Measurements from ENCODE around the gene GALNT2. TPM values are rescaled to one million over a fixed set of nuclear protein-coding genes. Genes with fewer than 3 reads are reported as not detected.

Gene GALNT2
- total and polyA plus RNA-seq, 2 of the 13 experiments (the other 11 are each of a cell fraction or from before 2014, with no cell fraction given): 39.3 to 39.6 TPM

- TF ChIP-seq THAP7 (CRISPR knock-in tag; IDR thresholded peaks at IDR 0.05): no peak
- TF ChIP-seq CCAR2 (optimal IDR thresholded peaks at IDR 0.05; ENCODE audit: low read depth, low read length): no peak
- TF ChIP-seq MXD4 (CRISPR knock-in tag; IDR thresholded peaks at IDR 0.05): 0 out of 2 replicates have a peak, but pooled peaks have one; percentile 33
- peak; percentile 38; the same call in 1 of the 2 replicates for TF ChIP-seq ZNF558 (CRISPR knock-in tag; IDR thresholded peaks at IDR 0.05; ENCODE audit: borderline replicate concordance)
- TF ChIP-seq RXRB (CRISPR knock-in tag; IDR thresholded peaks at IDR 0.05; ENCODE audit: borderline replicate concordance): peak; percentile 27; the same call in 1 of the 2 replicates
- TF ChIP-seq ZNF569 (CRISPR knock-in tag; IDR thresholded peaks at IDR 0.05; ENCODE audit: borderline replicate concordance): no peak
- TF ChIP-seq ZNF549 (CRISPR knock-in tag; IDR thresholded peaks at IDR 0.05): no peak
- TF ChIP-seq EZH2 (conservative IDR thresholded peaks at IDR 0.05; ENCODE audit: low read depth, low read length): no peak
- TF ChIP-seq FOXO1 (CRISPR knock-in tag; IDR thresholded peaks at IDR 0.05): 0 out of 2 replicates have a peak, but pooled peaks have one; percentile 11
- peak; percentile 40 for TF ChIP-seq SAP130 (CRISPR knock-in tag; IDR thresholded peaks at IDR 0.05; ENCODE audit: low read depth)
- no peak for TF ChIP-seq ZNF256 (CRISPR knock-in tag; conservative IDR thresholded peaks at IDR 0.05)
- TF ChIP-seq PHF20 (CRISPR knock-in tag; IDR thresholded peaks at IDR 0.05): 0 out of 2 replicates have a peak, but pooled peaks have one; percentile 12
- TF ChIP-seq ZNF547 (CRISPR knock-in tag; IDR thresholded peaks at IDR 0.05): no peak
- TF ChIP-seq ZNF780A (CRISPR knock-in tag; IDR thresholded peaks at IDR 0.05): no peak
- TF ChIP-seq HNRNPLL (IDR thresholded peaks at IDR 0.05; ENCODE audit: low read depth, low read length, poor library complexity, severe bottlenecking): peak; percentile 77
- no peak for TF ChIP-seq ZNF619 (CRISPR knock-in tag; IDR thresholded peaks at IDR 0.05)
- TF ChIP-seq PAWR (CRISPR knock-in tag; IDR thresholded peaks at IDR 0.05; ENCODE audit: borderline replicate concordance): no peak
- TF ChIP-seq RFX3 (CRISPR knock-in tag; IDR thresholded peaks at IDR 0.05): no peak
- TF ChIP-seq BORCS8-MEF2B (CRISPR knock-in tag; IDR thresholded peaks at IDR 0.05): no peak
- TF ChIP-seq TBX2 (CRISPR knock-in tag; IDR thresholded peaks at IDR 0.05; ENCODE audit: borderline replicate concordance): no peak
- TF ChIP-seq IKZF4 (CRISPR knock-in tag; IDR thresholded peaks at IDR 0.05; ENCODE audit: borderline replicate concordance, low read depth, not compliant biosample characterization): no peak
- TF ChIP-seq MNT (IDR thresholded peaks at IDR 0.05): no peak
- no peak for TF ChIP-seq HDAC6 (IDR thresholded peaks at IDR 0.05; ENCODE audit: low read depth, low read length)
- 0 out of 2 replicates have a peak, but pooled peaks have one; percentile 45 for TF ChIP-seq FOXC1 (CRISPR knock-in tag; IDR thresholded peaks at IDR 0.05; ENCODE audit: borderline replicate concordance)
- TF ChIP-seq SRY (CRISPR knock-in tag; IDR thresholded peaks at IDR 0.05): 0 out of 2 replicates have a peak, but pooled peaks have one; percentile 49
- no peak for TF ChIP-seq TOPORS (CRISPR knock-in tag; IDR thresholded peaks at IDR 0.05)
- TF ChIP-seq BCL6 (CRISPR knock-in tag; IDR thresholded peaks at IDR 0.05): no peak
- no peak for TF ChIP-seq TEAD3 (CRISPR knock-in tag; optimal IDR thresholded peaks at IDR 0.05; ENCODE audit: borderline replicate concordance)
- no peak for TF ChIP-seq NR2F2 (IDR thresholded peaks at IDR 0.05; ENCODE audit: borderline replicate concordance, low read depth)
- no peak for TF ChIP-seq HNRNPK (IDR thresholded peaks at IDR 0.05; ENCODE audit: low read depth, low read length, poor library complexity, severe bottlenecking)
- no peak for TF ChIP-seq SIX1 (CRISPR knock-in tag; IDR thresholded peaks at IDR 0.05; ENCODE audit: borderline replicate concordance)
Observed at GRCh38 chr1:230067871-230068620, 1.0 kb downstream of the GALNT2 start (continued).

All from HepG2 (cell line).